GM12865 (cell line): ENCODE measurements around the gene HSH2D.

ENCODE experiments used
- DNase-seq: peaks from one replicate; pipeline ENCODE4 v3.0.0; 2010; ENCODE audit warnings: low read depth
- H3K4me3 ChIP-seq: 2 replicates; pipeline ENCODE4 v1.5.1; 2011; ENCODE audit warnings: mild to moderate bottlenecking, low read depth, low read length, control low read depth
- CTCF ChIP-seq: IDR thresholded peaks from 2 replicates; pipeline ENCODE4 v1.5.1; 2011; ENCODE audit warnings: low read length, control low read depth, low read depth, inconsistent platforms; ENCODE audit not compliant: insufficient read depth; ENCODE audit errors: missing control alignments

The HSH2D gene

GRCh38 chr19:16191216-16191908 is 47.9 kb downstream of the HSH2D start:
- no peak overlapping the region for H3K4me3 ChIP-seq
- DNase-seq = no peak
- no peak for TF ChIP-seq CTCF

- TF ChIP-seq CTCF = no peak
- DNase-seq = no peak
- no peak overlapping the region for H3K4me3 ChIP-seq
Observed at GRCh38 chr19:16193466-16193865, 50.0 kb downstream of the HSH2D start.

GRCh38 chr19:16197188-16197621 is 53.7 kb downstream of the HSH2D start:
- H3K4me3 ChIP-seq = peak overlapping the region; percentile 94
- no peak for DNase-seq
- no peak for TF ChIP-seq CTCF

GRCh38 chr19:16197622-16198369 is 54.3 kb downstream of the HSH2D start, which contains the start of gene AP1M1:
TSS of gene AP1M1 (plus strand) at chr19:16197911. CDS start at chr19:16198027, 116 bp downstream.
- no peak for TF ChIP-seq CTCF
- DNase-seq = peak; percentile 99
- peak within 1 kb of the TSS; percentile 94 for H3K4me3 ChIP-seq

GRCh38 chr19:16198370-16198651 is 54.8 kb downstream of the HSH2D start:
- no peak for DNase-seq
- H3K4me3 ChIP-seq = peak overlapping the region; percentile 94
- TF ChIP-seq CTCF = no peak

GRCh38 chr19:16199275-16199932 is 55.9 kb downstream of the HSH2D start:
- no peak overlapping the region for H3K4me3 ChIP-seq
- no peak for TF ChIP-seq CTCF
- DNase-seq = no peak
